Transverse colon (tissue), 4 donors: ENCODE results near the gene ACAD8. TPM values are rescaled to one million over a fixed set of nuclear protein-coding genes. Genes with fewer than 3 reads are reported as not detected.
A peak's percentile ranks its signal among the peaks of the same experiment; 100 is the strongest.

ENCODE experiments used
- DNase-seq: peaks from one replicate; pipeline ENCODE4 v3.0.0-alpha.2; 2019
- H3K27ac ChIP-seq, 4 donors: fragments of 200-600 bp; sonication (generic); 2 replicates each; pipeline ENCODE4 v1.5.1; 2016 to 2018; ENCODE audit warnings: inconsistent platforms in 4 of 4
- H3K27me3 ChIP-seq: fragments of 200-600 bp; sonication (generic); 2 replicates; pipeline ENCODE4 v1.5.1; 2017; ENCODE audit warnings: inconsistent platforms
- H3K36me3 ChIP-seq, 4 donors: fragments of 200-600 bp; sonication (generic); 2 replicates each; pipeline ENCODE4 v1.5.1; 2017 to 2019; ENCODE audit warnings: inconsistent platforms in 4 of 4
- H3K4me1 ChIP-seq, 4 donors: fragments of 200-600 bp; sonication (generic); 2 replicates each; pipeline ENCODE4 v1.5.1; 2017 to 2020; ENCODE audit warnings: inconsistent platforms in 4 of 4
- H3K4me3 ChIP-seq, 4 donors: fragments of 200-600 bp; sonication (generic); 1 replicate in 1 of 4; 2 replicates in 3 of 4; pipeline versions ENCODE4 v1.5.1 to v1.6.1; 2017 to 2019; ENCODE audit warnings: inconsistent platforms in 4 of 4
- H3K9me3 ChIP-seq, 2 donors: fragments of 200-600 bp; sonication (generic); 2 replicates each; pipeline ENCODE4 v1.5.1; 2017 to 2019; ENCODE audit warnings: inconsistent platforms in 2 of 2
- CTCF ChIP-seq, 5 experiments: fragments of 200-600 bp in 3 of 5; fragments of 450-650 bp in 2 of 5; sonication (generic) in 3 of 5; IDR thresholded peaks; 1 replicate in 2 of 5; 2 replicates in 3 of 5; pipeline ENCODE4 v1.5.1; 2016 to 2017; ENCODE audit warnings: antibody characterized with exemption in 5 of 5, inconsistent platforms in 3 of 5, mild to moderate bottlenecking in 2 of 5, moderate library complexity in 1 of 5
- EP300 ChIP-seq: sonication (generic); formaldehyde crosslinking; IDR thresholded peaks from one replicate; pipeline ENCODE4 v1.6.1; 2017; ENCODE audit warnings: antibody characterized with exemption, low read depth
- POLR2A ChIP-seq: fragments of 450-650 bp; IDR thresholded peaks from one replicate; pipeline ENCODE4 v1.6.1; 2016; ENCODE audit warnings: antibody characterized with exemption, mild to moderate bottlenecking, moderate library complexity
- POLR2AphosphoS5 ChIP-seq, 3 donors: sonication (generic); formaldehyde crosslinking; IDR thresholded peaks; one replicate each; pipeline ENCODE4 v1.6.1; 2016; ENCODE audit warnings: antibody characterized with exemption in 3 of 3
- WGBS, 2 donors: methylation state at CpG; one replicate each; pipeline ENCODE4 v1.1.5; 2018; ENCODE audit warnings: low coverage in 1 of 2; 5-methylcytosine and 5-hydroxymethylcytosine counted together
- in situ Hi-C, 4 donors: fragments of 200-750 bp; cut with MboI; loops; one replicate each; pipeline versions ENCODE4 v1.15.0 to v1.15.1; 2017; ENCODE audit warnings: low sequenced_read_pairs in 3 of 4, low pct_ligation_motif_present in 1 of 4, low pct_unique_long_range_greater_than_20kb in 1 of 4
- intact Hi-C: fragments of 100-400 bp; cut with DNase I; formaldehyde crosslinking; loops from one replicate; pipeline ENCODE4 v1.15.1; 2023; ENCODE audit warnings: low total_unique reads
- total RNA-seq, 4 donors: library from RNA; depleted of rRNA; stranded (reverse); fragments of >200 nt; gene quantifications; one replicate each; pipeline ENCODE4 v1.1.0, GENCODE V29; 2016

The ACAD8 gene
- total RNA-seq, 4 donors from 2014 or later = 34.8 to 59.1 (median 45.7) TPM

- Histone ChIP-seq H3K36me3 (no peaks in the 10 kb centered on the region), H3K27ac (peak overlapping the region; percentile 86 to 97 (median 94)), H3K4me3 (peak overlapping the region; percentile 78 to 96 (median 84)), H3K27me3 (no peaks in the 10 kb centered on the region), H3K4me1 (peaks cover 5 to 42% (median 33%) of the 10 kb centered on the region in 4 donors), H3K9me3 (no peaks in the 10 kb centered on the region)
- WGBS, 2 donors = 1% methylated on average over 58 of the region's 93 CpGs; no CpG with 5 or more reads in 1 of the 2 donors
- TF ChIP-seq POLR2A = peak; percentile 8
- TF ChIP-seq POLR2AphosphoS5 (IDR thresholded peaks at IDR 0.05) = no peak
- TF ChIP-seq EP300 = no peak
- no peak for TF ChIP-seq CTCF (IDR thresholded peaks at IDR 0.05)
- intact Hi-C loops (no loop called here), in situ Hi-C loops (no loop called here)
- peak; percentile 50 for DNase-seq
Measured at GRCh38 chr11:134224710-134225664, 28.4 kb upstream of the ACAD8 start.

DNA sequence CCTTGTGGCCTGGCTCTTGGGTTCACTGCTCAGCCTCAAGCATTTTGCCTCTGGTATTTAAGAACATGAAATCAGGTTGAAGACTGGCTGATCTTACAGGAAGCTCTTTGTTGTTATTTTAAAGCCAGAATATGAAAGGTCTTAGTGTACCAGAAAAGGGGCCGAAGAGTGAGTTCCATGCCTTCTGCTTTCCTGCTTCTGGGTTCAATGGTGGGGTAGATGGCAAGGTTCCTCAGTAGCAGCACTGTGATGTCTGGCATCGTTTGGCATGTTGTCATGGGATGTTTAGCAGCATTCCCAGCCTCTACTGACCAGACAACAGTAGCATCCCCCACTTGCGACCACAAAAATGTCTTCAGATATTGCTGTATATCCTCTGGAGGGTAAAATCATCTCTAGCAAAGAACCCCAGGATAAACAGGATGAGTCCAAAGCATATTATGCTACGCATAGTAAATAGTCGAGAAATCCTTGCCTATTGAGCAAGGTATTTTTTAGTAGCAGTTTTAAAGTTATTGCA, 26.5 kb upstream of the ACAD8 start:
- Histone ChIP-seq H3K9me3 (no peaks in the 10 kb centered on the region), H3K27me3 (no peaks in the 10 kb centered on the region), H3K4me3 (no peak overlapping the region), H3K36me3 (no peaks in the 10 kb centered on the region), H3K4me1 (peaks cover 5 to 46% (median 33%) of the 10 kb centered on the region in 4 donors), H3K27ac (no peak overlapping the region)
- TF ChIP-seq POLR2AphosphoS5 (IDR thresholded peaks at IDR 0.05) = no peak
- TF ChIP-seq EP300 = no peak
- no peak for TF ChIP-seq POLR2A
- no peak for TF ChIP-seq CTCF (IDR thresholded peaks at IDR 0.05)
- no peak for DNase-seq
- 92 to 94% methylated on average over 2 to 5 of the region's 5 CpGs for WGBS, 2 donors
- in situ Hi-C loops (no loop called here), intact Hi-C loops (no loop called here)

DNA sequence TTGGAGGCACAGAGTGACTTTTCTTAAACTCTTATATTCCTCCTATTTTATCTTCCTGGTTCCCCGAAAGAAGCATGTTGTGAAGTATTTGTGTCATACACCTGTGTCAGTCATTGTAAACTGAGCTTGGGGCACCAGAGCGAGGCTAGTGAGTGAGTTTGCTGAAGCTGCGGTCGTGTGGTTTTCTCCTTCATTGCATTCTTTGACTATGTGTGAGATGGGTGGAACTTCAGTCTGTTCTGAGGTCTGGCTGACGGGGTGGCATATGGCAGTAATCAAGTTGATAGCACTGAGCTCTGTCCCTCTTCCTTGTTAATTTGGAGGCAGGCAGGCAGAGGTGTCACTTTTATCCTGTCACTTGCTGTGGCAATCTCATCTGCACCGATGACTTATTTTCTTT, 24.7 kb upstream of the ACAD8 start:
- Histone ChIP-seq H3K4me3 (no peak overlapping the region), H3K36me3 (no peaks in the 10 kb centered on the region), H3K9me3 (no peaks in the 10 kb centered on the region), H3K4me1 (peaks cover 0 to 33% (median 21%) of the 10 kb centered on the region in 4 donors), H3K27ac (no peak overlapping the region), H3K27me3 (no peaks in the 10 kb centered on the region)
- in situ Hi-C loops (no loop called here), intact Hi-C loops (no loop called here)
- no peak for DNase-seq
- TF ChIP-seq CTCF (IDR thresholded peaks at IDR 0.05) (no peak), POLR2AphosphoS5 (IDR thresholded peaks at IDR 0.05) (no peak), EP300 (no peak), POLR2A (no peak)
- WGBS, 2 donors = 73 to 83% methylated on average over 5 to 6 of the region's 6 CpGs

- Histone ChIP-seq H3K4me1 (peaks cover 0 to 33% (median 21%) of the 10 kb centered on the region in 4 donors), H3K36me3 (no peaks in the 10 kb centered on the region), H3K9me3 (no peaks in the 10 kb centered on the region), H3K4me3 (no peak overlapping the region), H3K27me3 (no peaks in the 10 kb centered on the region), H3K27ac (no peak overlapping the region)
- intact Hi-C loops (no loop called here), in situ Hi-C loops (no loop called here)
- DNase-seq = no peak
- WGBS, 2 donors = 70 to 85% methylated on average over 5 to 6 of the region's 6 CpGs
- TF ChIP-seq POLR2AphosphoS5 (IDR thresholded peaks at IDR 0.05) = no peak
Measured at GRCh38 chr11:134229126-134229790, 24.1 kb upstream of the ACAD8 start.
